Tibial nerve (tissue), 4 donors: ENCODE data around the gene ADAMTS2. TPM values are rescaled to one million over a fixed set of nuclear protein-coding genes. Genes with fewer than 3 reads are reported as not detected.

ENCODE experiments used
- DNase-seq, 2 donors: peaks; one replicate each; pipeline ENCODE4 v3.0.0-alpha.2; 2019; ENCODE audit warnings: low spot score in 2 of 2
- H3K27ac ChIP-seq, 4 donors: fragments of 200-600 bp; sonication (generic) in 3 of 4; one replicate each; pipeline ENCODE4 v1.5.1; 2017 to 2019; ENCODE audit warnings: mild to moderate bottlenecking in 1 of 4
- H3K27me3 ChIP-seq, 2 donors: fragments of 200-600 bp; sonication (generic) in 1 of 2; one replicate each; pipeline versions ENCODE4 v1.5.1 to v1.6.0; 2017 to 2019
- H3K36me3 ChIP-seq, 3 donors: fragments of 200-600 bp; sonication (generic); one replicate each; pipeline ENCODE4 v1.5.1; 2018 to 2019
- H3K4me1 ChIP-seq, 4 donors: fragments of 200-600 bp; sonication (generic) in 3 of 4; one replicate each; pipeline ENCODE4 v1.5.1; 2017 to 2019
- H3K4me3 ChIP-seq, 4 donors: fragments of 200-600 bp; sonication (generic) in 3 of 4; one replicate each; pipeline ENCODE4 v1.5.1; 2017 to 2019; ENCODE audit warnings: mild to moderate bottlenecking in 1 of 4, moderate library complexity in 1 of 4
- H3K9me3 ChIP-seq, 4 donors: fragments of 200-600 bp; sonication (generic) in 3 of 4; one replicate each; pipeline ENCODE4 v1.5.1; 2017 to 2019
- EP300 ChIP-seq, 2 donors: sonication (generic); formaldehyde crosslinking; IDR thresholded peaks; one replicate each; pipeline ENCODE4 v1.6.1; 2017; ENCODE audit warnings: antibody characterized with exemption in 2 of 2, mild to moderate bottlenecking in 1 of 2
- POLR2A ChIP-seq, 2 donors: fragments of 450-650 bp; IDR thresholded peaks; one replicate each; pipeline ENCODE4 v1.6.1; 2017; ENCODE audit warnings: antibody characterized with exemption in 2 of 2, mild to moderate bottlenecking in 2 of 2, moderate library complexity in 2 of 2
- WGBS, 2 donors: methylation state at CpG; one replicate each; pipeline ENCODE4 v1.1.5; 2018; 5-methylcytosine and 5-hydroxymethylcytosine counted together
- total RNA-seq, 4 donors: library from RNA; depleted of rRNA; stranded (reverse); fragments of >200 nt; gene quantifications; one replicate each; pipeline ENCODE4 v1.1.0, GENCODE V29; 2016
- TF ChIP-seq, protein P1 (sequence below), 5 experiments: fragments of 200-600 bp in 3 of 5; fragments of 450-650 bp in 2 of 5; sonication (generic) in 3 of 5; IDR thresholded peaks; one replicate each; pipeline ENCODE4 v1.5.1; 2016 to 2019; ENCODE audit warnings: antibody characterized with exemption in 5 of 5, mild to moderate bottlenecking in 3 of 5, moderate library complexity in 2 of 5

The ADAMTS2 gene
- total RNA-seq, 4 donors from 2014 or later: 23.2 to 58.8 (median 47.2) TPM

DNA sequence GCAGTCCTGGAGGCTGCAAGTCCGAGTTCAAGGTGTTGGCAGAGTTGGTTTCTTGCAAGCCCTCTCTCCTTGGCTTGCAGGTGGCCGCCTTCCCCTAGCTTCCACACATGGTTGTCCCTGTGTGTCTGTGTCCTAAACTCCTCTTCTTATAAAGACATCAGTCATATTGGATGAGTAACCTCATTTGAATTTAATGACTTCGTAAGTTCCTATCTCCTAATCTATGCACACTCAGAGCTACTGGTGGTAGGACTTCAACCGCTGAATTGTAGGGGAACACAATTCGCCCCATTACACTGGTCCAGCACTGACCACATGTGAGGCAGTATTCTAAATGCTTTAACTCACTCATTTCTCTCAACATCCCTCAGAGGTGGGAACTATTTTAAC, 25.9 kb upstream of the ADAMTS2 start:
- 75 to 80% methylated on average over 5 of the region's 5 CpGs for WGBS, 2 donors
- DNase-seq: no peak
- no peaks in the 10 kb centered on the region for H3K27me3 ChIP-seq

DNA sequence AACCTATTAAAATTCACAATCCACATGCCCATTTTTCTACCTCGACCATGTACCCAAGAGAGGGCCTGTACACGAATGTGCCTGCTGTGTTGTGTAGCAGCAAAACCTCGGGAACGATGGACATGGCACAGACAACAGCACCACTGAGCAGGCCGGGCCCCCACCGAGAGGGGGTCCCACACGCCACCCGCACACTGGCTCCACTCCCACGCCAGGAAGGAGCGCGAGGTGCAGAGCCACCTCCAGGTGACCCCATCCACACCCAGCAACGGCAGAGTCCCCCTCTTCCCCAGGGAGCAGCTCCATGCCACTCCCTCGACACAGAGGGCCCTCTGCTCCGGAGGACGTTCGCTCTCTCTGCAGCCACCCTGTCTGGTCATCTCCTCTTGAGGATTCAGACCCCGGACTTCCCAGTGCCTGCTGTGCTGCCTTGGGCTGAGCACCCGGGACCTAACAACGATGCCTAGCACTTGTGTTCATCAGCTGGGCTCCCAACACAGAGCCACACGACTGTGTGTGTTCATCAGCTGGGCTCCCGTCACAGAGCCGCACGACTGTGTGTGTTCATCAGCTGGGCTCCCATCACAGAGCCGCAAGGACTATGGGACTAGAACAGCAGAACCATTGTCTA, 25.3 kb upstream of the ADAMTS2 start:
- H3K27me3 ChIP-seq: no peaks in the 10 kb centered on the region
- H3K36me3 ChIP-seq: no peaks in the 10 kb centered on the region
- H3K4me3 ChIP-seq: no peak overlapping the region
- no peaks in the 10 kb centered on the region for H3K4me1 ChIP-seq
- H3K9me3 ChIP-seq: no peaks in the 10 kb centered on the region
- DNase-seq: no peak
- TF ChIP-seq POLR2A (IDR thresholded peaks at IDR 0.05): no peak
- TF ChIP-seq, protein P1, sequence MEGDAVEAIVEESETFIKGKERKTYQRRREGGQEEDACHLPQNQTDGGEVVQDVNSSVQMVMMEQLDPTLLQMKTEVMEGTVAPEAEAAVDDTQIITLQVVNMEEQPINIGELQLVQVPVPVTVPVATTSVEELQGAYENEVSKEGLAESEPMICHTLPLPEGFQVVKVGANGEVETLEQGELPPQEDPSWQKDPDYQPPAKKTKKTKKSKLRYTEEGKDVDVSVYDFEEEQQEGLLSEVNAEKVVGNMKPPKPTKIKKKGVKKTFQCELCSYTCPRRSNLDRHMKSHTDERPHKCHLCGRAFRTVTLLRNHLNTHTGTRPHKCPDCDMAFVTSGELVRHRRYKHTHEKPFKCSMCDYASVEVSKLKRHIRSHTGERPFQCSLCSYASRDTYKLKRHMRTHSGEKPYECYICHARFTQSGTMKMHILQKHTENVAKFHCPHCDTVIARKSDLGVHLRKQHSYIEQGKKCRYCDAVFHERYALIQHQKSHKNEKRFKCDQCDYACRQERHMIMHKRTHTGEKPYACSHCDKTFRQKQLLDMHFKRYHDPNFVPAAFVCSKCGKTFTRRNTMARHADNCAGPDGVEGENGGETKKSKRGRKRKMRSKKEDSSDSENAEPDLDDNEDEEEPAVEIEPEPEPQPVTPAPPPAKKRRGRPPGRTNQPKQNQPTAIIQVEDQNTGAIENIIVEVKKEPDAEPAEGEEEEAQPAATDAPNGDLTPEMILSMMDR (IDR thresholded peaks at IDR 0.05): no peak
- no peak for TF ChIP-seq EP300 (IDR thresholded peaks at IDR 0.05)
- no peak overlapping the region for H3K27ac ChIP-seq
- 67 to 75% methylated on average over 24 of the region's 24 CpGs for WGBS, 2 donors

More for the DNA sequence above, 25.9 kb upstream of the ADAMTS2 start:
- Histone ChIP-seq H3K36me3 (no peaks in the 10 kb centered on the region), H3K4me1 (no peaks in the 10 kb centered on the region), H3K27ac (no peak overlapping the region), H3K9me3 (no peaks in the 10 kb centered on the region), H3K4me3 (no peak overlapping the region)
- TF ChIP-seq POLR2A (IDR thresholded peaks at IDR 0.05): no peak
- TF ChIP-seq EP300 (IDR thresholded peaks at IDR 0.05): no peak
- TF ChIP-seq, protein P1 (IDR thresholded peaks at IDR 0.05): no peak

DNA sequence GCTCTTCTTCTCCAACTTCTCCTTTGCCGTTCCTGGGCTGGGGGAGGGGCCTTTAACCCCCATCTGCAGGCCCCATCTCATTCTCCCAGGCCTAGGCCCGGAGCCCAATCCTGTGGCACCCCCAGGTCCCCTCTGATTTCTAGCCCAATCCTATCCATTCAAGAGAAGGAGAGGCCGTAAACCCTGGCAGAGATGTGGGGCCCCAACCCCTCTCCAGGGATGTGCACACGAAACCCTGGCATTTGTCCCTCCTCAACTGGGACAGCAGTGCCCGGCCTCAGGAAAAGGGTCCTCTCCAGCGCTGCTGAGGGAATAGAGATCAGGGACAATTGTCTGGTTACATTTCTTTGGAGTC, 24.2 kb upstream of the ADAMTS2 start:
- H3K4me1 ChIP-seq: no peaks in the 10 kb centered on the region
- no peaks in the 10 kb centered on the region for H3K27me3 ChIP-seq
- no peak overlapping the region for H3K4me3 ChIP-seq
- no peaks in the 10 kb centered on the region for H3K36me3 ChIP-seq
- no peak for TF ChIP-seq POLR2A (IDR thresholded peaks at IDR 0.05)
- TF ChIP-seq, protein P1 (IDR thresholded peaks at IDR 0.05): no peak
- TF ChIP-seq EP300 (IDR thresholded peaks at IDR 0.05): no peak
- no peak for DNase-seq
- no peaks in the 10 kb centered on the region for H3K9me3 ChIP-seq
- 69 to 74% methylated on average over 6 of the region's 6 CpGs for WGBS, 2 donors
- no peak overlapping the region for H3K27ac ChIP-seq

DNA sequence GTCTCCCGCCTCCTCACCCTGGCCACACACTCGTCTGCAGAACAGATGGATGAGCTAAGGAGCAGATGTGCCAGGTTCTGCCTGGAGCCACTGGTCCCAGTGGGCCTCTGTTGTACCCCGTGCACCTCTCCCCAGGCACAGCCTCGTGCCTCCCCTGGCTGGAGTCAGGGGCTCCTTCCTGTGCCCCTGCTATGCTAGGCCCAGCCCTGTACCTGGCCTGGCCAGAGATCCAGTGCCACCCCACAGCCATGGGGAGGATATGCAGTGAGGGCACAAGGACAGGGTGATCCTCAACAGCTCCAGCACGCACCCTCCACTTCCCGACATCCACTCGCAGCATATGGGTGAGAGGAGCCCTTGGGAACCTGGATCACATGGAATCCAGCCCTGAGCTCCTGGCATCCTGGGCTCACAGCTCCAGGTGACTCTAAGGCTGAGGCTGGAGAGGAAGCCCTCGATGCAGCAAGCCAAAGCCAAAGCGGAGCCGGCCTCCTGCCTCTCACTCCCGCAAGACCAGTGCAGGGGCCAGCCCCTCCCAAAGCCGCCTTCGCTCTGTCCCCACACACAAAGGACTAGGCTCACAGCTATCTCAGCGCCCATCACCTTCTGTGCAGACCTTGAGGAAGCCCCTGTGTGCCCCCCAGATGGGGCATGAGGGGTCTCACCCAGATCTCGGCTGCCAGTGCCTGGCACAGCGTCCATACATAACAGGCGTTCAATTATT, 23.7 kb upstream of the ADAMTS2 start:
- WGBS, 2 donors: 90 to 93% methylated on average over 17 of the region's 17 CpGs
- H3K27me3 ChIP-seq: no peaks in the 10 kb centered on the region
- no peak for TF ChIP-seq EP300 (IDR thresholded peaks at IDR 0.05)
- no peak for TF ChIP-seq POLR2A (IDR thresholded peaks at IDR 0.05)
- TF ChIP-seq, protein P1 (IDR thresholded peaks at IDR 0.05): no peak

DNA sequence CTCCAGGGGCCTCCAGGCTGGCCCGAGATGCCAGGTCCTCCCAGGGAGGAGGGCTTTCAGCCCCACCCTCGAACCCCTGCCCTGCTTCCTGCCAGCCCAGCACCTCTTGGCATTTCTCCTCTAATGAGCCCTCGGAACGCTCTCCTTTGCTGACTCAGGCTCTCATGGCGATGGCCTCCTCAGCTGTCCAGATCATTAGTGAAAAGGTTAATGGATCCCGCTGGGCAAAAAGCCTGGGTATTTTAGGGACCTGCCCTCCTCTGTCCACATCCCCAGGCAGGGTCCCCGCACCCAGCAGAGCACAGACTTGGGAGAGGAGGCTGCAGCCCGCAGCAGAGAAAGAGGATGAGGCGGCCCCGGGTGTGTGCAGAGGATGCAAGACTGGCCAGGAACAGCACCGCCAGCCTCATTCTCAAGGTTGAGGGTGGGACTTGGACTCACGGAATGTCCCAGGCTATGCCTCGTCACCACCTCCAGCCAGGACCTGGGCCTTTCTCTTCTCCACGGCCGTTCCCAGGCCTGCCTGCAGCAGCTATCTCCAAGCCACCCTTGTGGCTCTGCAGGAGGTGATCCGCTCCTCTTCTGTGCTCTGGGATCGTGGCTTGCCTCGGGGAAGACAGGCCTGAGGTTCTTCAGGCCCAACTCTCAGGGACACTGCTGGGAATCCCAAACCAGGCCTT, 23.0 kb upstream of the ADAMTS2 start:
- WGBS, 2 donors: 75 to 78% methylated on average over 17 to 18 of the region's 18 CpGs

More for the DNA sequence above, 23.7 kb upstream of the ADAMTS2 start:
- Histone ChIP-seq H3K27ac (no peak overlapping the region), H3K36me3 (no peaks in the 10 kb centered on the region), H3K9me3 (no peaks in the 10 kb centered on the region), H3K4me3 (no peak overlapping the region), H3K4me1 (no peaks in the 10 kb centered on the region)
- DNase-seq: no peak

More for the DNA sequence above, 23.0 kb upstream of the ADAMTS2 start:
- Histone ChIP-seq H3K27me3 (no peaks in the 10 kb centered on the region), H3K4me1 (no peaks in the 10 kb centered on the region), H3K4me3 (no peak overlapping the region), H3K36me3 (no peaks in the 10 kb centered on the region), H3K9me3 (peaks cover 0 to 5% (median 0%) of the 10 kb centered on the region in 4 donors), H3K27ac (no peak overlapping the region)
- TF ChIP-seq, protein P1 (IDR thresholded peaks at IDR 0.05): no peak
- TF ChIP-seq POLR2A (IDR thresholded peaks at IDR 0.05) (no peak), EP300 (IDR thresholded peaks at IDR 0.05) (no peak)
- no peak for DNase-seq
